ENCODE measurements around the gene PTBP3. TPM values are rescaled to one million over a fixed set of nuclear protein-coding genes. Genes with fewer than 3 reads are reported as not detected.

PTBP3 gene
- total RNA-seq, 1 experiment from 2014 or later: 100 TPM

DNA sequence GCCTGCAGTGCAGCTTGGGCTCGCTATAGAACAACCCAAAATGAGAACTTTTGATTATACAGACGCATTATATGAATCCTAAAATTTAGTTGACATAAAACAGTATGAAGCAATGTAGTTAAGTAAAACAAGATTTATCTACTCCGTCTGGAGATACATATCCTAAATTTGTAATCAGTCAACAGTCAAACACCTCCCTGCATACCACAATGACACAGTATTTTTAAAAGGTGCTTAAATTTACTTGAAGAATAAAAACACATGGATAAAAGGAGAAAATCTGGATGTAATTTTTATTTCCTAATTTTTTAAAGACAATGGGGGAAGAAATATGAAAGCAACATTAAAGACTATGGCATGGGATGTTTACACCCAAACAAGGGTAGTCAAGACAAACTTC is 70.8 kb downstream of the PTBP3 start:
- POLR2A ChIA-PET: no interaction called here

DNA sequence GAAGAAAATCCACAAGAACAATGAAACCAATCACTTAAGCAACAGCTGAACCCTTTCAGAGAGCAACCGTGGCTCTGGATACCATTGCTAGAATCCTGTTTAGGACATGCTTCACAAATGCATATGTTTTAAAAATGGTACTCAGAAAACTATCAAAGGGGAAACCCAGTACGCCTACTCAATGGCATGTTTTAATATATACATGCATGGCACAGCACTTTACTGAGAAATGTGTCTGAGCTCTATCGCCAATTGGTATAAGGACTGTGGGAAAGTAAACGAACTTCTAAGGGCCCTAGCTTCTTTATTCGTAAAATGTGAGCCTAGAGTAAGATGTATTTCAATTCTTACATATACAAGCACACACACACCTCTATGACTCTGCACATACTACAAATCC is 72.3 kb downstream of the PTBP3 start:
- H3K4me1 Mint-ChIP-seq: peaks cover 12% of the 10 kb centered on the region
- ChIA-PET CTCF (interaction anchor here (1.3 kb wide), 1 partner anchor 72 kb away, joined by 3 read pairs; the partner anchor contains the start of gene PTBP3), POLR2A (no interaction called here)
- no peaks in the 10 kb centered on the region for H3K9me3 Mint-ChIP-seq
- no peaks in the 10 kb centered on the region for H3K36me3 Mint-ChIP-seq
- no peaks in the 10 kb centered on the region for H3K27me3 Mint-ChIP-seq (ENCODE audit: low read depth)
- H3K4me3 Mint-ChIP-seq: no peak overlapping the region
- DNase-seq (ENCODE audit: low spot score) (no peak), ATAC-seq (no peak)
- no peak overlapping the region for H3K27ac Mint-ChIP-seq
- no peak for TF ChIP-seq OVOL2 (CRISPR knock-in tag; IDR thresholded peaks at IDR 0.05; ENCODE audit: borderline replicate concordance)
- no peak for TF ChIP-seq RORB (CRISPR knock-in tag; IDR thresholded peaks at IDR 0.05)
- TF ChIP-seq ZNF416 (CRISPR knock-in tag; IDR thresholded peaks at IDR 0.05): no peak
- no peak for TF ChIP-seq KAT7 (CRISPR knock-in tag; IDR thresholded peaks at IDR 0.05; ENCODE audit: borderline replicate concordance)
- TF ChIP-seq CREM (CRISPR knock-in tag; IDR thresholded peaks at IDR 0.05): no peak
- TF ChIP-seq PREB (CRISPR knock-in tag; IDR thresholded peaks at IDR 0.05; ENCODE audit: borderline replicate concordance): no peak
- no peak for TF ChIP-seq E2F4 (CRISPR knock-in tag; IDR thresholded peaks at IDR 0.05; ENCODE audit: borderline replicate concordance, low read depth)
- no peak for TF ChIP-seq E2F5 (CRISPR knock-in tag; IDR thresholded peaks at IDR 0.05)
- TF ChIP-seq ZNF138 (CRISPR knock-in tag; conservative IDR thresholded peaks at IDR 0.05): no peak
- TF ChIP-seq, protein P1, sequence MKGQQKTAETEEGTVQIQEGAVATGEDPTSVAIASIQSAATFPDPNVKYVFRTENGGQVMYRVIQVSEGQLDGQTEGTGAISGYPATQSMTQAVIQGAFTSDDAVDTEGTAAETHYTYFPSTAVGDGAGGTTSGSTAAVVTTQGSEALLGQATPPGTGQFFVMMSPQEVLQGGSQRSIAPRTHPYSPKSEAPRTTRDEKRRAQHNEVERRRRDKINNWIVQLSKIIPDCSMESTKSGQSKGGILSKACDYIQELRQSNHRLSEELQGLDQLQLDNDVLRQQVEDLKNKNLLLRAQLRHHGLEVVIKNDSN (CRISPR knock-in tag; IDR thresholded peaks at IDR 0.05): no peak
- no peak for TF ChIP-seq NFE2L1 (CRISPR knock-in tag; IDR thresholded peaks at IDR 0.05)
- TF ChIP-seq, protein P2, sequence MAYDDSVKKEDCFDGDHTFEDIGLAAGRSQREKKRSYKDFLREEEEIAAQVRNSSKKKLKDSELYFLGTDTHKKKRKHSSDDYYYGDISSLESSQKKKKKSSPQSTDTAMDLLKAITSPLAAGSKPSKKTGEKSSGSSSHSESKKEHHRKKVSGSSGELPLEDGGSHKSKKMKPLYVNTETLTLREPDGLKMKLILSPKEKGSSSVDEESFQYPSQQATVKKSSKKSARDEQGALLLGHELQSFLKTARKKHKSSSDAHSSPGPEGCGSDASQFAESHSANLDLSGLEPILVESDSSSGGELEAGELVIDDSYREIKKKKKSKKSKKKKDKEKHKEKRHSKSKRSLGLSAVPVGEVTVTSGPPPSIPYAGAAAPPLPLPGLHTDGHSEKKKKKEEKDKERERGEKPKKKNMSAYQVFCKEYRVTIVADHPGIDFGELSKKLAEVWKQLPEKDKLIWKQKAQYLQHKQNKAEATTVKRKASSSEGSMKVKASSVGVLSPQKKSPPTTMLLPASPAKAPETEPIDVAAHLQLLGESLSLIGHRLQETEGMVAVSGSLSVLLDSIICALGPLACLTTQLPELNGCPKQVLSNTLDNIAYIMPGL (CRISPR knock-in tag; IDR thresholded peaks at IDR 0.05): no peak

More for the DNA sequence above, 70.8 kb downstream of the PTBP3 start:
- H3K27ac Mint-ChIP-seq: no peak overlapping the region
- TF ChIP-seq ZNF138 (CRISPR knock-in tag; conservative IDR thresholded peaks at IDR 0.05) (no peak), ZNF416 (CRISPR knock-in tag; IDR thresholded peaks at IDR 0.05) (no peak), JAZF1 (CRISPR knock-in tag; IDR thresholded peaks at IDR 0.05) (no peak), ELF4 (CRISPR knock-in tag; IDR thresholded peaks at IDR 0.05; ENCODE audit: low read depth) (no peak), ESRRA (CRISPR knock-in tag; IDR thresholded peaks at IDR 0.05; ENCODE audit: borderline replicate concordance) (no peak), JUN (CRISPR knock-in tag; IDR thresholded peaks at IDR 0.05) (no peak), ZNF532 (CRISPR knock-in tag; IDR thresholded peaks at IDR 0.05; ENCODE audit: borderline replicate concordance) (no peak)
- TF ChIP-seq, protein P3, sequence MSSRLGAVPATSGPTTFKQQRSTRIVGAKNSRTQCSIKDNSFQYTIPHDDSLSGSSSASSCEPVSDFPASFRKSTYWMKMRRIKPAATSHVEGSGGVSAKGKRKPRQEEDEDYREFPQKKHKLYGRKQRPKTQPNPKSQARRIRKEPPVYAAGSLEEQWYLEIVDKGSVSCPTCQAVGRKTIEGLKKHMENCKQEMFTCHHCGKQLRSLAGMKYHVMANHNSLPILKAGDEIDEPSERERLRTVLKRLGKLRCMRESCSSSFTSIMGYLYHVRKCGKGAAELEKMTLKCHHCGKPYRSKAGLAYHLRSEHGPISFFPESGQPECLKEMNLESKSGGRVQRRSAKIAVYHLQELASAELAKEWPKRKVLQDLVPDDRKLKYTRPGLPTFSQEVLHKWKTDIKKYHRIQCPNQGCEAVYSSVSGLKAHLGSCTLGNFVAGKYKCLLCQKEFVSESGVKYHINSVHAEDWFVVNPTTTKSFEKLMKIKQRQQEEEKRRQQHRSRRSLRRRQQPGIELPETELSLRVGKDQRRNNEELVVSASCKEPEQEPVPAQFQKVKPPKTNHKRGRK (CRISPR knock-in tag; IDR thresholded peaks at IDR 0.05; ENCODE audit: borderline replicate concordance): no peak
- TF ChIP-seq, protein P1 (CRISPR knock-in tag; IDR thresholded peaks at IDR 0.05): no peak
- H3K4me1 Mint-ChIP-seq: peaks cover 12% of the 10 kb centered on the region
- H3K9me3 Mint-ChIP-seq: no peaks in the 10 kb centered on the region
- ATAC-seq: no peak
- no peak overlapping the region for H3K4me3 Mint-ChIP-seq
- DNase-seq (ENCODE audit: low spot score): no peak
- CTCF ChIA-PET: no interaction called here
- H3K36me3 Mint-ChIP-seq: no peaks in the 10 kb centered on the region
- H3K27me3 Mint-ChIP-seq (ENCODE audit: low read depth): no peaks in the 10 kb centered on the region
